Adipocyte (in vitro differentiated cells): ENCODE measurements around the gene HSD17B3.

Experiments used
- DNase-seq: peaks from one replicate; pipeline ENCODE4 v3.0.0-alpha.2; 2015; ENCODE audit warnings: low read depth
- H3K27me3 ChIP-seq: replicated peaks from 2 replicates; pipeline ENCODE4 v1.7.0; 2013; ENCODE audit warnings: mild to moderate bottlenecking, low read length, moderate library complexity; ENCODE audit not compliant: control insufficient read depth, insufficient read depth
- H3K36me3 ChIP-seq: 2 replicates; pipeline ENCODE4 v1.7.0; 2013; ENCODE audit warnings: low read length, mild to moderate bottlenecking, moderate library complexity; ENCODE audit not compliant: control insufficient read depth, insufficient read depth, severe bottlenecking
- H3K4me1 ChIP-seq: 2 replicates; pipeline ENCODE4 v1.7.0; 2013; ENCODE audit warnings: mild to moderate bottlenecking, low read length, moderate library complexity; ENCODE audit not compliant: control insufficient read depth, insufficient read depth
- H3K4me3 ChIP-seq: 2 replicates; pipeline ENCODE4 v1.7.0; 2013; ENCODE audit warnings: mild to moderate bottlenecking, low read length, moderate library complexity
- H3K9ac ChIP-seq: 2 replicates; pipeline ENCODE4 v1.7.0; 2013; ENCODE audit warnings: mild to moderate bottlenecking, low read length, moderate library complexity
- H3K9me3 ChIP-seq: 2 replicates; pipeline ENCODE4 v1.7.0; 2013; ENCODE audit warnings: mild to moderate bottlenecking, low read length, moderate library complexity; ENCODE audit not compliant: control insufficient read depth

HSD17B3 gene

DNA sequence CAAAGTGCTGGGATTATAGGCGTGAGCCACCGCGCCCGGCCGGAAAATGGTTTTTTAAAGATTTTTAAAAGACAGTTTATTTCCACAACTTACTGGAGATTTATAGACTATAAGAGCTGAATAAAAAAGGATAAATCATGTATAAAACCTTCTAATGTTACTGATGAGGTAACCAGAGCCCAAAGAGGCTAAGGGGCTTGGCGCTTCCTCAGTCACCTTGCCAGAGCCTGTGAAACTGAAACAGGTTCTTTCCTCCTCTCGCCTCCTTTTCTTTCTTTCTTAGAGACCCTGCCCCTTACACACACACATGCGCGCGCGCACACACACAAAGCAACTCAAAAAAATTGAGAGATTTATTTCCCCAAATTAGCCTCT, 69.8 kb downstream of the HSD17B3 start:
- DNase-seq, result no peak

DNA sequence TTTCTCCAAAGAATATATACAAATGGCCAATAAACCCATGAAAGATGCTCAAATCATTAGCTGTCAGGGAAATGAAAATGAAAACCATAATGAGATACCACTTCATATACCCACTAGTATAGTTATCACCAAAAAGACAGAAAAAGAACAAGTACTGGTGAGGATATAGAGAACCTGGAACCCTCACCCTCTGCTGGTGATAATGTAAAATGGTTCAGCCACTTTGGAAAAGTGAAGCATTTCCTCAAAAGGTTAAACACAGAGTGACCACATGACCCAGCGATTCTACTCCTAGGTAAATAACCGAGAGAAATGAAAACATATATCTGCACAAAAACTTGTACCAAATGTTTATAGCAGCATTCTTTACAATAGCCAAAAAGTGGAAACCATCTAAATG, 72.0 kb downstream of the HSD17B3 start:
- Histone ChIP-seq H3K27me3 (peaks cover 7% of the 10 kb centered on the region), H3K4me3 (no peak overlapping the region), H3K9ac (no peak overlapping the region), H3K9me3 (peaks cover 9% of the 10 kb centered on the region), H3K36me3 (no peaks in the 10 kb centered on the region), H3K4me1 (peaks cover 18% of the 10 kb centered on the region)
- DNase-seq, result no peak

More for the DNA sequence above, 69.8 kb downstream of the HSD17B3 start:
- peak overlapping the region; percentile 60 for H3K9ac ChIP-seq
- H3K4me3 ChIP-seq, result peak overlapping the region; percentile 23
- H3K9me3 ChIP-seq, result peaks cover 9% of the 10 kb centered on the region
- H3K4me1 ChIP-seq, result peaks cover 26% of the 10 kb centered on the region
- no peaks in the 10 kb centered on the region for H3K36me3 ChIP-seq
- peaks cover 7% of the 10 kb centered on the region for H3K27me3 ChIP-seq

DNA sequence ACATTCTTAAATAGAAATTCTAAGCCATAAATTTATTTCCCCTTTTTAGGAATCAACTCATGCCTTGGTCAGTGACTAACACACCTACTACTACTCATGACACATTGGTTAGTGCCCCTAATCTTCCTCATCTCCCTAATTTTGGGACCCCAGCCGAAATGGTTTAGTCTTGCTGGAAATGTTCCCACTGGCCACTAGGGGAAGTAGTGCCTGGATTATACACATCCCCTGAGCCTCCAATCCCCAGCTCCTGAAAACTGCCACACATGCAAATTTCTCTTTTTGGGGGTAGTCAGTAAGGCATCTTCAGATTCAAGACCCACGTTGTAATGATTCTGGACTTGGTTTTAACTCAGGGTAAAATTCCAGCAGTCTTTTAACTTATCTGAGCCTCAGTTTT, 79.8 kb downstream of the HSD17B3 start:
- Histone ChIP-seq H3K9ac (no peak overlapping the region), H3K4me1 (peaks cover 8% of the 10 kb centered on the region), H3K9me3 (peaks cover 7% of the 10 kb centered on the region), H3K27me3 (no peaks in the 10 kb centered on the region), H3K4me3 (no peak overlapping the region), H3K36me3 (no peaks in the 10 kb centered on the region)
- peak; percentile 16 for DNase-seq

DNA sequence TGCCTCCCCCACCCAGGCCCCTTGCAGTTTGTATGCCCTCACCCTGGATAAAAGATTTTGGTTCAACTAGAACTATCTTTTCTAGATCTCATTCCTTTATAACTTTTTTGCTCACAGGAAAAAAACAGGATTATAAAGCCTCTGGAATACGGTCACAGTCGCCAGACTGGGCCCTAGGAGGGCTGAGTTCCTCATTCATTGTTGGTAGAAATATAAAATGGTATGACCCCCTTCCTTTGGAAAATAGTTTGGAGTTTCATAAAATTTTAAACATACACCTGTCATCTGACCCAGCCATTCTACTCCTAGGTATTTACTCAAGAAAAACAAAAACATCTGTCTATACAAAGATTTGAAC, 82.1 kb downstream of the HSD17B3 start:
- H3K4me1 ChIP-seq, result peaks cover 11% of the 10 kb centered on the region
- no peak for DNase-seq
- H3K36me3 ChIP-seq, result no peaks in the 10 kb centered on the region
- peaks cover 16% of the 10 kb centered on the region for H3K27me3 ChIP-seq
- H3K4me3 ChIP-seq, result no peak overlapping the region
- peaks cover 7% of the 10 kb centered on the region for H3K9me3 ChIP-seq
- H3K9ac ChIP-seq, result no peak overlapping the region

DNA sequence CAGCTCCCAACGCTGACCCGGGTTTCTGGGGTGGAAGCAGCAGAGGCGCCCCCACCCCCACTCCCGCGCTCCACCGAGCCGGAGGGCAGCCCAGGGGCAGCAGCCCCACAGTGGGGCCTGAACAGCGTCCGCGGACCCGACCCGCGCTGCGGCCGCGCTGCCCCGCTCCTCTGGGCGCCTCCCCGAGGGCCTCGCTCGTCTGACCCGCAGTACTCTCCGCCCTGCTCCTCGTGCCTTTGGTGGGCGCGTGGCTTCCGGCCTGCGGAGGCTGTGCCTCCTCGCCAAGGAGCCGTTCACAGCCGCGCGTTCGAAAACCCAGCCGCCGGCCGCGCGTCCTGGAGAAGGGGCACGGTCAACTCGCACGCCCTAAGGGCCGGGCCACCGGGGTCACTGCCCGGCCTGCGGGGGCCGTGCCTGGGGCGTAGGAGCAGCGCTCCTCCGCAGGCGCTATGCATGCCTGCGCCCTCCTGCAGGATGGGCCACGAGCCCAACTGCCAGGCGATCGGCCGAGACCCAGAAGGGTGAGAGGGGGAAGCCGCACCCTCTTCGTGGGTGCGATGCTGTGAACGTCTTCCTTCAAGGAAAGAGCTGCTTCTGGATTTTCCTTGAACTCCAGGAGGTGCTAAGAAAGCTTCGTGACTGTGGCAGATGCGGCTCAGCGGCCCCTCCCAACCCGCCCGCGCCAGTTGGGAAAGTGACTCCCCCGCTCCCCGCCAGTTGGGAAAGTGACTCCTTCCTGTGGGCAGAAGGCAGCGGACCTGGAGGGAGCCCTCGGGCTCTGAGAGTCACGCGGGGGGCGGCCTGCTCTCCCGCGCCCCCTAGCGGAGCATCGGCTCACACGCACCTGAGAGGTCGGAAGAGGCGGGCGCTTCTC, 82.7 kb downstream of the HSD17B3 start:
- Histone ChIP-seq H3K4me1 (peaks cover 11% of the 10 kb centered on the region), H3K9me3 (peaks cover 5% of the 10 kb centered on the region), H3K4me3 (peak overlapping the region; percentile 61), H3K27me3 (peaks cover 22% of the 10 kb centered on the region), H3K36me3 (no peaks in the 10 kb centered on the region), H3K9ac (peak overlapping the region; percentile 56)
- peak; percentile 34 for DNase-seq

DNA sequence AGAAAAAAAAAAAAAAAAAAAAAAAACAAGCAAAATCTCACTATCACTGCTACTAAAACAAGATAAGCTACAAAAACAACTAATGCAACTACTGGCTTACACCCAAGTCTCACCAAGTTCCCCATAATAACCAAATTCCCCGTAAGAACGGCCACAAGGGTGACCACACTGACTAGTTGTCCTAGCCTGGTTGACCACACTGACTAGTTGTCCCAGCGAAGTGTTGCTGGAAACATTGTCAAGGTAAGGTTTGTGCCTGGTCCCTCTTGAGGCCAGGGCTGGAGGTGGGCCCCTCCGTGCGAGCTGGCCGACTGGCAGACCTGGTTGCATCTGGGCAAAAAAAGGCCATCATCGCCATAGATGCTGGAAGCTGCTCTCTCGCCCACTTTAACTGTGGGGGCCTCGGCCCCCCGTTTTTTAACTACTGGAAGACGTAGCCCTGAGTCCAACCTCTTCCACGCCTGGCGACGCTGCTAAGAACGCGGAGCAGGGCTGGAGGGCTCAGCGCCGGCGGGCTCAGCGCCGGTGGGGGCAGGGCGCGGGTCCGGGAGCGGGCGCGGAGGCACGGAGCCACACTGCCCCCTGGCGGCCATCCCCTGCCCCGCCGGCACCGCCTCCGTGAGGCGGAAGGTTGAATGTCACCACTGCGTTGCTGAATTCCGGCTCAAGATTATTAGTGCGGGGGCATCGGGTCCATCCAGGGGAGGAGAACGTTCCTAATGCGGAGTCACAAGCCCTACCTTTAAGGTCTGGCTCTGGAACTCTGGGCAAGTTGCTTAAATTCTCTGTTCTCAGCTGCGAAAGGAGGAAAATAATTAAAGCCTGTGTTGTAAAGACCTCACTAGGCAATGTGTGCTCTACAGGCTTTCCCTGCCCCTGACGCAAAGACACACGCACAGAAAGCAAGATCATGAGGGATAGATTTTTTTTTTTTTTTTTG, 84.0 kb downstream of the HSD17B3 start:
- Histone ChIP-seq H3K4me3 (peak overlapping the region; percentile 74), H3K4me1 (peaks cover 11% of the 10 kb centered on the region), H3K27me3 (peaks cover 25% of the 10 kb centered on the region), H3K9me3 (no peaks in the 10 kb centered on the region), H3K9ac (peak overlapping the region; percentile 59), H3K36me3 (no peaks in the 10 kb centered on the region)
- peak; percentile 84 for DNase-seq

DNA sequence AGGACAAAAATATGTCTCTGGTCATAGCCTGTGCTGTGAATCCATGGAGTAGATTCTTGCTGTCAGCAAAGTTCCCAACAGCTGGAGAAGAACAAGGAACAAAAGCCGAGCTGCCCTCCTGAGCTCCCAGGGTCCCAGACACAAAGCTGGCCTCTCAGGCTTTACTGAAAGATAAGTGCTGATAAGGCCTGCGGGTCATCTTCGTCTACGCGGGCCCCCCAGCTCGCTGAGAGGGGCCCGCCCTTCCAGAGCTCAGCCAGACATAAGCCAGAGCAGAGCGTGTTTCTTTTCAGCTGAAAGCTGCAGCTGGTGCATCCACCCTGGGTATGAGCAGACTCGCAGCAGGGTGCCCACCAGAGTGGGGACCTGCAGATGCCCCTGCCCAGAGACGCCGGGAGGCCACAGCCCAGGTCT, 84.7 kb downstream of the HSD17B3 start:
- DNase-seq, result no peak
- no peak overlapping the region for H3K4me3 ChIP-seq
- H3K36me3 ChIP-seq, result no peaks in the 10 kb centered on the region
- no peaks in the 10 kb centered on the region for H3K9me3 ChIP-seq
- peaks cover 25% of the 10 kb centered on the region for H3K27me3 ChIP-seq
- peaks cover 11% of the 10 kb centered on the region for H3K4me1 ChIP-seq
- H3K9ac ChIP-seq, result no peak overlapping the region

DNA sequence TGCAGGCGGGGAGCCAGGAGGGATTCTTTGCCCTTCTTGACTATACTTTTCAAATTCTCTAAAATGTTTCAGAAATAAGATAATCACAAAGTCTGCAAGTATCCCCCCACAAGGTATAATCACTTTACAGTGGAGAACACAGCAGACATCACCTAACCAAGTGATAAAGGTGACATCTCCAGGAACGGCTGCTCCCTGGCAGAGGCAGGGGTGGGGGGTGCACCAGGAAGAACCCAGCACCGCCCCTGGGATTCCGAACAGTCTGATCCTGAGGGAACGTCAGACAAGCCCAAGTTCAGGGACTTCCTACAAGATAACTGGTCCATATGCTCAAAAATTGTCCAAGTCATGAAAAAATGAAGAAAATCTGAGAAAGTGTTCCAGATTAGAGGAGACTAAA, 85.4 kb downstream of the HSD17B3 start:
- Histone ChIP-seq H3K27me3 (peaks cover 25% of the 10 kb centered on the region), H3K9ac (no peak overlapping the region), H3K36me3 (no peaks in the 10 kb centered on the region), H3K4me1 (peaks cover 11% of the 10 kb centered on the region), H3K9me3 (no peaks in the 10 kb centered on the region), H3K4me3 (no peak overlapping the region)
- no peak for DNase-seq

DNA sequence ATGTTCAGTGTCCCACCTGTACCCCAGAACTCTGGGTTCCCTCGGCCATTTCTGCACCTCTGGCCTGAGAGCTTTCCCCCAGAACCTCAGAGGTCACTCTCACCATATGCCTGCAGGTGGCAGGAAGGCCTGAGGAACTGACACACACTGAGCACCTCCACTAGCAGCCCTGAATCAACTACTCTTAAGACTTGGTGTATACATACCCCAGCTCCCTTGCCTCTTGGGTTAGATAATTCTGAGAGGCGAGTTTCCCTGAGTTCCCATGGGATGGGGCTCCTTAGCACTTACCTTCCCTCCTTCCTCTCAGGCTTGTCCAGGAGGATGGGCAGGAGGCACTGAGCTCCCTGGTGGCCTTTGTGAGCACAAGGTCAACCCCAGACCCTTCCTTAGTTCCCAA, 86.1 kb downstream of the HSD17B3 start:
- H3K4me1 ChIP-seq, result peaks cover 11% of the 10 kb centered on the region
- H3K27me3 ChIP-seq, result peaks cover 25% of the 10 kb centered on the region
- no peaks in the 10 kb centered on the region for H3K9me3 ChIP-seq
- H3K4me3 ChIP-seq, result no peak overlapping the region
- no peaks in the 10 kb centered on the region for H3K36me3 ChIP-seq
- H3K9ac ChIP-seq, result no peak overlapping the region
- DNase-seq, result no peak

DNA sequence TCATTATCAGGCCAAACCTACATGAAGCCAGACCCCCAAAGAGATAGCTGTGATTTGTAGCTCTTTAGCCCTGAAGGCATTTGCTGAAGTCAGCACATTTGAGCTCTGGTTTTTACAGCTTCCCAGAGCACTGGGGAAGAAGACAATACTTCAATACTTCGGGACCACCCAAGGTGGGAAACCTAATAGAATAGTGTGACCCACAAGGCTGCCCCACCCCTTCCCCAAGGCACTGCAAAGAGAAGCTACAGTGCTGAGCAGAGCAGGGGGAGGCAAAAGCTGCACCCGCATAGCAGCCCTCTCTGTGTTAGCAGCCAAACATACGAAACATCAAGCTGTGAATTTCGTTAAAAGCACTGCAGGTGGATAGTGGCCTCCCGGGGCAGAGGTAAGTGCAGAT, 87.3 kb downstream of the HSD17B3 start:
- no peak for DNase-seq
- Histone ChIP-seq H3K9ac (no peak overlapping the region), H3K4me1 (peaks cover 18% of the 10 kb centered on the region), H3K36me3 (no peaks in the 10 kb centered on the region), H3K27me3 (peaks cover 25% of the 10 kb centered on the region), H3K9me3 (no peaks in the 10 kb centered on the region), H3K4me3 (no peak overlapping the region)
